HCT116 (cell line): ENCODE results near the gene FNDC5. TPM values are rescaled to one million over a fixed set of nuclear protein-coding genes. Genes with fewer than 3 reads are reported as not detected.

Source experiments
- ATAC-seq: fragments of 200-7000 bp; cut with Tn5 transposase; 2 replicates; pipeline ENCODE4 v1.9.1; 2020; ENCODE audit warnings: mild to moderate bottlenecking, moderate library complexity
- BruUV-seq: library from RNA; stranded (reverse); fragments of 400-500 nt; replicated peaks from 2 replicates; lab custom pipeline; 2021; lab: Mats Ljungman, UMichigan
- CTCF ChIA-PET: fragments of 300-600 bp; sonication (Branson Sonifier 250); formaldehyde crosslinking; loops from one replicate; lab custom pipeline; 2021; ENCODE audit warnings: antibody characterized with exemption; lab: Charles Lee
- POLR2A ChIA-PET: fragments of 300-600, 350-600 bp; sonication (Branson Sonifier 250); formaldehyde crosslinking; loops from one replicate; lab custom pipeline; 2021; ENCODE audit warnings: antibody characterized with exemption; lab: Charles Lee
- RAD21 ChIA-PET, 2 experiments: fragments of 300-600 bp; sonication (Branson Sonifier 250); formaldehyde crosslinking; loops; one replicate each; lab custom pipeline; 2023; ENCODE audit warnings: low total read pairs in 2 of 2; ENCODE audit not compliant: uncharacterized antibody in 2 of 2, unreplicated experiment in 2 of 2, low non-redundant PET in 1 of 2; lab: Charles Lee
- DNase-seq: peaks from one replicate; pipeline ENCODE4 v3.0.0-alpha.2; 2010; ENCODE audit warnings: low read depth, low spot score
- H2AFZ ChIP-seq: fragments of 200-600 bp; shearing (Covaris generic), sonication (generic); 2 replicates; pipeline ENCODE4 v1.6.1; 2017; ENCODE audit warnings: low read depth, mixed run types, mixed read lengths, antibody characterized with exemption, low read length; ENCODE audit not compliant: poor library complexity, severe bottlenecking
- H3K27ac ChIP-seq: 2 replicates; pipeline ENCODE4 v1.5.1; 2012; ENCODE audit warnings: low read depth, low read length
- H3K27me3 ChIP-seq: fragments of 200-600 bp; sonication (generic); 2 replicates; pipeline ENCODE4 v1.6.1; 2016; ENCODE audit warnings: mixed run types, low read length, mixed read lengths; ENCODE audit not compliant: insufficient read depth
- H3K36me3 ChIP-seq, 2 experiments: fragments of 200-500 bp in 1 of 2; fragments of 200-600 bp in 1 of 2; sonication (Bioruptor generic) in 1 of 2; sonication (generic) in 1 of 2; 2 replicates each; pipeline versions ENCODE4 v1.5.1 to v1.6.1; 2014 to 2016; ENCODE audit warnings: low read length in 2 of 2, inconsistent platforms in 1 of 2, mixed read lengths in 1 of 2, mixed run types in 1 of 2; ENCODE audit not compliant: insufficient read depth in 2 of 2, control insufficient read depth in 1 of 2
- H3K4me1 ChIP-seq, 2 experiments: fragments of 200-600 bp in 1 of 2; sonication (generic) in 1 of 2; 2 replicates each; pipeline versions ENCODE4 v1.5.1 to v1.6.1; 2012 to 2017; ENCODE audit warnings: low read length in 2 of 2, inconsistent platforms in 1 of 2, mild to moderate bottlenecking in 1 of 2, mixed read lengths in 1 of 2, mixed run types in 1 of 2, moderate library complexity in 1 of 2; ENCODE audit not compliant: insufficient read depth in 2 of 2, control insufficient read depth in 1 of 2
- H3K4me2 ChIP-seq: fragments of 200-600 bp; sonication (generic); 2 replicates; pipeline ENCODE4 v1.6.1; 2017; ENCODE audit warnings: mixed run types, low read length, mixed read lengths
- H3K4me3 ChIP-seq, 2 experiments: fragments of 200-600 bp in 1 of 2; sonication (generic) in 1 of 2; replicated peaks in 1 of 2; 2 replicates each; pipeline ENCODE4 v1.5.1; 2011 to 2016; ENCODE audit warnings: low read length in 2 of 2, control low read depth in 1 of 2, low read depth in 1 of 2, mild to moderate bottlenecking in 1 of 2, mixed read lengths in 1 of 2, mixed run types in 1 of 2
- H3K79me2 ChIP-seq: fragments of 200-600 bp; sonication (generic); 2 replicates; pipeline ENCODE4 v1.6.1; 2017; ENCODE audit warnings: mild to moderate bottlenecking, mixed run types, low read length, moderate library complexity, mixed read lengths; ENCODE audit not compliant: insufficient read depth
- H3K9ac ChIP-seq: fragments of 200-600 bp; sonication (generic); 2 replicates; pipeline ENCODE4 v1.6.1; 2016; ENCODE audit warnings: low read length, mixed read lengths
- H3K9me2 ChIP-seq: fragments of 200-600 bp; sonication (generic), shearing (Covaris generic); 2 replicates; pipeline ENCODE4 v1.6.1; 2017; ENCODE audit warnings: mixed run types, mild to moderate bottlenecking, moderate library complexity; ENCODE audit not compliant: insufficient read depth
- H3K9me3 ChIP-seq, 2 experiments: fragments of 200-500 bp in 1 of 2; fragments of 200-600 bp in 1 of 2; sonication (Bioruptor generic) in 1 of 2; sonication (generic) in 1 of 2; 2 replicates each; pipeline ENCODE4 v1.6.1; 2014 to 2017; ENCODE audit warnings: low read length in 2 of 2, mixed read lengths in 2 of 2, inconsistent platforms in 1 of 2, low read depth in 1 of 2, mild to moderate bottlenecking in 1 of 2, mixed run types in 1 of 2, moderate library complexity in 1 of 2; ENCODE audit not compliant: control insufficient read depth in 1 of 2, insufficient read depth in 1 of 2
- H4K20me1 ChIP-seq: fragments of 200-600 bp; sonication (generic), shearing (Covaris generic); 2 replicates; pipeline ENCODE4 v1.6.1; 2017; ENCODE audit warnings: mixed run types, mild to moderate bottlenecking, moderate library complexity; ENCODE audit not compliant: insufficient read depth
- CBX3 ChIP-seq: IDR thresholded peaks from 2 replicates; pipeline ENCODE4 v1.6.1; 2012; ENCODE audit warnings: low read depth
- CEBPB ChIP-seq: IDR thresholded peaks from 2 replicates; pipeline ENCODE4 v1.6.1; 2012; ENCODE audit warnings: low read depth
- CTCF ChIP-seq, 3 experiments: fragments of 200-600 bp in 1 of 3; sonication (generic) in 1 of 3; IDR thresholded peaks in 2 of 3; conservative IDR thresholded peaks in 1 of 3; 2 replicates each; pipeline ENCODE4 v1.5.1; 2012 to 2017; ENCODE audit warnings: low read depth in 2 of 3, low read length in 2 of 3, antibody characterized with exemption in 1 of 3, borderline replicate concordance in 1 of 3, control low read depth in 1 of 3, mild to moderate bottlenecking in 1 of 3, mixed read lengths in 1 of 3, mixed run types in 1 of 3, moderate library complexity in 1 of 3; ENCODE audit not compliant: insufficient read depth in 1 of 3
- EGR1 ChIP-seq: IDR thresholded peaks from 2 replicates; pipeline ENCODE4 v1.6.1; 2012; ENCODE audit warnings: low read depth
- ELF1 ChIP-seq: IDR thresholded peaks from 2 replicates; pipeline ENCODE4 v1.6.1; 2012; ENCODE audit warnings: low read depth, borderline replicate concordance
- EZH2 ChIP-seq: fragments of 200-600 bp; sonication (generic); IDR thresholded peaks from 2 replicates; pipeline ENCODE4 v1.6.1; 2017; ENCODE audit warnings: antibody characterized with exemption, mixed run types
- EZH2phosphoT487 ChIP-seq: fragments of 200-600 bp; IDR thresholded peaks from 2 replicates; pipeline ENCODE4 v1.6.1; 2018; ENCODE audit warnings: antibody characterized with exemption, borderline replicate concordance
- FOSL1 ChIP-seq: IDR thresholded peaks from 2 replicates; pipeline ENCODE4 v1.6.1; 2012; ENCODE audit warnings: low read depth
- JUND ChIP-seq: IDR thresholded peaks from 2 replicates; pipeline ENCODE4 v1.6.1; 2012
- POLR2A ChIP-seq: IDR thresholded peaks from 2 replicates; pipeline ENCODE4 v1.7.0; 2011; ENCODE audit warnings: borderline replicate concordance; ENCODE audit not compliant: insufficient read depth, insufficient read length; ENCODE audit errors: extremely low read depth
- POLR2AphosphoS5 ChIP-seq: IDR thresholded peaks from 2 replicates; pipeline ENCODE4 v1.6.1; 2011; ENCODE audit warnings: mild to moderate bottlenecking, low read depth, low read length, moderate library complexity
- RAD21 ChIP-seq: IDR thresholded peaks from 2 replicates; pipeline ENCODE4 v1.6.1; 2012; ENCODE audit warnings: low read depth, mild to moderate bottlenecking
- SIN3A ChIP-seq: IDR thresholded peaks from 2 replicates; pipeline ENCODE4 v1.6.1; 2012; ENCODE audit warnings: low read depth
- SP1 ChIP-seq: IDR thresholded peaks from 2 replicates; pipeline ENCODE4 v1.6.1; 2012; ENCODE audit warnings: low read depth
- SRF ChIP-seq: IDR thresholded peaks from 2 replicates; pipeline ENCODE4 v1.6.1; 2012; ENCODE audit warnings: low read depth
- TCF7L2 ChIP-seq: IDR thresholded peaks from 2 replicates; pipeline ENCODE4 v1.7.0; 2011; ENCODE audit warnings: borderline replicate concordance, inconsistent platforms; ENCODE audit not compliant: insufficient read depth, insufficient read length; ENCODE audit errors: extremely low read depth
- YY1 ChIP-seq: IDR thresholded peaks from 2 replicates; pipeline ENCODE4 v1.6.1; 2011; ENCODE audit warnings: low read length, low read depth, moderate library complexity, mild to moderate bottlenecking; ENCODE audit not compliant: insufficient replicate concordance; ENCODE audit errors: extremely low read depth
- ZFX ChIP-seq: fragments of 450-650 bp; IDR thresholded peaks from 2 replicates; pipeline ENCODE4 v1.6.1; 2017
- ZNF274 ChIP-seq: fragments of 200-500 bp; sonication (Bioruptor generic); IDR thresholded peaks from 2 replicates; pipeline ENCODE4 v1.6.1; 2014; ENCODE audit warnings: mild to moderate bottlenecking, low read depth, low read length, inconsistent platforms
- intact Hi-C: fragments of 100-400 bp; cut with micrococcal nuclease; formaldehyde crosslinking; loops from 2 replicates; pipeline ENCODE4 v1.10.0; 2022
- total RNA-seq: library from RNA; stranded (reverse); gene quantifications from one replicate; pipeline ENCODE4 v1.2.1, GENCODE V29; 2021; ENCODE audit not compliant: unreplicated experiment
- TF ChIP-seq, protein P1 (sequence below): IDR thresholded peaks from 2 replicates; pipeline ENCODE4 v1.6.1; 2012
- TF ChIP-seq, protein P2 (sequence below): IDR thresholded peaks from 2 replicates; pipeline ENCODE4 v1.6.1; 2011; ENCODE audit warnings: mild to moderate bottlenecking, low read length, moderate library complexity; ENCODE audit not compliant: insufficient replicate concordance; ENCODE audit errors: extremely low read depth
- TF ChIP-seq, protein P3 (sequence below): IDR thresholded peaks from 2 replicates; pipeline ENCODE4 v1.6.1; 2012

Gene FNDC5
- total RNA-seq, 1 experiment from 2014 or later: not detected

DNA sequence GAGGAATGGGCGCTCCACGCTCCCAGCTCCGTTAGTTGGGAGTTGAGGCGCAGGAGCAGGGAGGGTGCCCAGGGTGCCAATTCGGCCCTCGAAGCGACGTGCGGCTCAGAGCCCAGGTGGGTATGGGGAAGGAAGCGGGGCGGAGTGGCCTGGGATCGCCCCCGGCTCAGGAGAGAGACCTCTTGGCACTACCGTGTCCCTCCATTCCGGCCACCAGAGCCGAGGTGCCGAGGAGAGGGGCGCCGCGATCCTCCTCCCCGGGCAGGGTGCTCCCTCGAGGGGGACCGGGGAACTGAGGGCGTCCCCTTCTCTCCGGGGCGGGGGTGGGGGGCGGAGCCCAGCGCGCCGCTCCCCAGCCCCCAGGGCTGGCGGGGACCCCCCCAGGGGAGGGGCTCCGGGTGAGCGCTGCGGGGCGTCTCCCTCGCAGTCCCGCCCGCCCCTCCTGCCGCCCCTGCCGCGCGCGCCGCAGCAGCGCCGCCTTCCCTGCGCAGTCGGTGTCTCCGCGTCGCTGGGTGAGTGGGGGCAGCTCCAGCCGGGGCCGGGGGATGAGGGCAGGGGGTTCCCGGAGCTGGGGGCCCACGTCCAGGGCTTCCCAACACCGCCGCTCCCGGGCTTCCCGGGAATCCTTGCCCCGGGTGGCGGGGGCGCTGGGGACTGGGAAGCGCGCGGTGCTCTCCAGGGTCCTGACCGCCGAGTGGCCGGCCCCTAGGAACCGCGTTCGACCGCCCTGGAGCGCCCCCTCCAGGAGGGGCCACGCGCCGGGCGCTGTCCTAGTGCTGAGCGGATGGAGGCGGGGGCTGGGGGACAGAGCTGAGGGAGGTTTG, 15.5 kb upstream of the FNDC5 start, which contains the start of gene HPCA:
TSS of gene HPCA (plus strand) at position 488 of the 824 bp plus-strand sequence. CDS start 2,408 bp downstream, outside the sequence.
- no peak for DNase-seq
- H3K27ac ChIP-seq: no peak within 1 kb of the TSS
- H3K36me3 ChIP-seq: no peaks in the 10 kb centered on the region
- BruUV-seq: no TSS peak
- no peak within 1 kb of the TSS for H3K9ac ChIP-seq
- no peaks in the 10 kb centered on the region for H3K9me3 ChIP-seq
- no peak within 1 kb of the TSS for H3K4me2 ChIP-seq
- ChIA-PET POLR2A (no interaction called here), RAD21 (no interaction called here), CTCF (interaction anchor here (0.6 to 1.8 kb wide), 4 partner anchors 10 to 200 kb away, joined by 3 to 5 read pairs (median 3); no protein-coding TSS in a partner anchor)
- H3K4me3 ChIP-seq: no peak within 1 kb of the TSS
- ATAC-seq: peak; percentile 94
- no peaks in the 10 kb centered on the region for H3K79me2 ChIP-seq
- H2AFZ ChIP-seq: no peak within 1 kb of the TSS
- no peaks in the 10 kb centered on the region for H3K27me3 ChIP-seq
- no peaks in the 10 kb centered on the region for H3K9me2 ChIP-seq
- 0 out of 4 replicates have a peak, but pooled peaks cover 0 to 2% of the 10 kb centered on the region in 2 experiments for H3K4me1 ChIP-seq
- H4K20me1 ChIP-seq: no peaks in the 10 kb centered on the region
- intact Hi-C loops: no loop called here
- TF ChIP-seq, protein P1, sequence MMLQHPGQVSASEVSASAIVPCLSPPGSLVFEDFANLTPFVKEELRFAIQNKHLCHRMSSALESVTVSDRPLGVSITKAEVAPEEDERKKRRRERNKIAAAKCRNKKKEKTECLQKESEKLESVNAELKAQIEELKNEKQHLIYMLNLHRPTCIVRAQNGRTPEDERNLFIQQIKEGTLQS: no peak
- TF ChIP-seq EGR1 (no peak), POLR2AphosphoS5 (peak; percentile 42), SP1 (no peak), CBX3 (peak; percentile 70), YY1 (peak; percentile 49), ELF1 (no peak), JUND (no peak), RAD21 (peak; percentile 62), POLR2A (no peak), SIN3A (0 out of 2 replicates have a peak, but pooled peaks have one; percentile 57), CEBPB (no peak), TCF7L2 (no peak), EZH2phosphoT487 (no peak), EZH2 (no peak), CTCF (IDR thresholded peaks at IDR 0.05 in 2 of 3, conservative IDR thresholded peaks at IDR 0.05 in 1 of 3; ENCODE audit: borderline replicate concordance in 1 of 3, insufficient read depth in 1 of 3, low read depth in 2 of 3, low read length in 2 of 3) (peak; percentile 64 to 88 (median 77)), FOSL1 (no peak), ZFX (no peak), ZNF274 (no peak), SRF (no peak)
- TF ChIP-seq, protein P2, sequence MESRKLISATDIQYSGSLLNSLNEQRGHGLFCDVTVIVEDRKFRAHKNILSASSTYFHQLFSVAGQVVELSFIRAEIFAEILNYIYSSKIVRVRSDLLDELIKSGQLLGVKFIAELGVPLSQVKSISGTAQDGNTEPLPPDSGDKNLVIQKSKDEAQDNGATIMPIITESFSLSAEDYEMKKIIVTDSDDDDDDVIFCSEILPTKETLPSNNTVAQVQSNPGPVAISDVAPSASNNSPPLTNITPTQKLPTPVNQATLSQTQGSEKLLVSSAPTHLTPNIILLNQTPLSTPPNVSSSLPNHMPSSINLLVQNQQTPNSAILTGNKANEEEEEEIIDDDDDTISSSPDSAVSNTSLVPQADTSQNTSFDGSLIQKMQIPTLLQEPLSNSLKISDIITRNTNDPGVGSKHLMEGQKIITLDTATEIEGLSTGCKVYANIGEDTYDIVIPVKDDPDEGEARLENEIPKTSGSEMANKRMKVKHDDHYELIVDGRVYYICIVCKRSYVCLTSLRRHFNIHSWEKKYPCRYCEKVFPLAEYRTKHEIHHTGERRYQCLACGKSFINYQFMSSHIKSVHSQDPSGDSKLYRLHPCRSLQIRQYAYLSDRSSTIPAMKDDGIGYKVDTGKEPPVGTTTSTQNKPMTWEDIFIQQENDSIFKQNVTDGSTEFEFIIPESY: no peak
- TF ChIP-seq, protein P3, sequence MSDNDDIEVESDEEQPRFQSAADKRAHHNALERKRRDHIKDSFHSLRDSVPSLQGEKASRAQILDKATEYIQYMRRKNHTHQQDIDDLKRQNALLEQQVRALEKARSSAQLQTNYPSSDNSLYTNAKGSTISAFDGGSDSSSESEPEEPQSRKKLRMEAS: no peak
